HepG2 (cell line): ENCODE data around the gene ATOSB. TPM values are rescaled to one million over a fixed set of nuclear protein-coding genes. Genes with fewer than 3 reads are reported as not detected.

Experiments
- ARID4A ChIP-seq: sonication (generic); formaldehyde crosslinking; IDR thresholded peaks from 2 replicates; pipeline ENCODE4 v1.5.0; 2020; ENCODE audit warnings: mild to moderate bottlenecking, missing genetic modification reagents, borderline replicate concordance
- ATM ChIP-seq: fragments of 450-650 bp; IDR thresholded peaks from 2 replicates; pipeline ENCODE4 v1.7.1; 2017; ENCODE audit warnings: mild to moderate bottlenecking, borderline replicate concordance
- BRF2 ChIP-seq: sonication (generic); formaldehyde crosslinking; IDR thresholded peaks from 2 replicates; pipeline ENCODE4 v1.8.1; 2022; ENCODE audit warnings: mild to moderate bottlenecking, missing genetic modification reagents
- HNRNPK ChIP-seq: fragments of 200-400 bp; formaldehyde crosslinking; IDR thresholded peaks from 2 replicates; pipeline ENCODE4 v1.6.1; 2018; ENCODE audit warnings: low read length, low read depth, moderate library complexity, mild to moderate bottlenecking; ENCODE audit not compliant: poor library complexity, severe bottlenecking
- KDM1A ChIP-seq: IDR thresholded peaks from 2 replicates; pipeline ENCODE4 v1.6.1; 2016; ENCODE audit warnings: missing compliant biosample characterization
- NR2F2 ChIP-seq: IDR thresholded peaks from 2 replicates; pipeline ENCODE4 v1.6.1; 2012; ENCODE audit warnings: low read depth, inconsistent platforms, borderline replicate concordance
- PAX8 ChIP-seq: sonication (generic); formaldehyde crosslinking; IDR thresholded peaks from 2 replicates; pipeline ENCODE4 v1.8.0; 2022; ENCODE audit warnings: mild to moderate bottlenecking, missing genetic modification reagents, borderline replicate concordance
- SAFB2 ChIP-seq: sonication (generic); formaldehyde crosslinking; IDR thresholded peaks from 2 replicates; pipeline ENCODE4 v1.5.1; 2020; ENCODE audit warnings: missing genetic modification reagents, low read depth, mild to moderate bottlenecking, borderline replicate concordance
- SNAI1 ChIP-seq: sonication (generic); formaldehyde crosslinking; IDR thresholded peaks from 2 replicates; pipeline ENCODE4 v1.5.0; 2020; ENCODE audit warnings: mild to moderate bottlenecking, missing genetic modification reagents, borderline replicate concordance
- SRY ChIP-seq: sonication (generic); formaldehyde crosslinking; IDR thresholded peaks from 2 replicates; pipeline ENCODE4 v1.8.0; 2022; ENCODE audit warnings: mild to moderate bottlenecking, missing genetic modification reagents
- TMF1 ChIP-seq: sonication (generic); formaldehyde crosslinking; IDR thresholded peaks from 2 replicates; pipeline ENCODE4 v1.8.1; 2022; ENCODE audit warnings: low read depth, missing genetic modification reagents
- XRCC5 ChIP-seq: fragments of 200-400 bp; formaldehyde crosslinking; optimal IDR thresholded peaks from 2 replicates; pipeline ENCODE3; 2017; ENCODE audit warnings: mild to moderate bottlenecking, low read length
- YY1 ChIP-seq: IDR thresholded peaks from 2 replicates; pipeline ENCODE4 v1.6.1; 2011; ENCODE audit warnings: low read length, low read depth, moderate library complexity, mild to moderate bottlenecking; ENCODE audit not compliant: insufficient read depth, insufficient replicate concordance
- ZNF121 ChIP-seq: sonication (generic); formaldehyde crosslinking; IDR thresholded peaks from 2 replicates; pipeline ENCODE4 v1.5.0; 2020; ENCODE audit warnings: mild to moderate bottlenecking, missing genetic modification reagents
- ZNF563 ChIP-seq: sonication (generic); formaldehyde crosslinking; IDR thresholded peaks from 2 replicates; pipeline ENCODE4 v1.8.0; 2022; ENCODE audit warnings: mild to moderate bottlenecking, moderate library complexity, missing genetic modification reagents
- ZNF670 ChIP-seq: sonication (generic); formaldehyde crosslinking; IDR thresholded peaks from 2 replicates; pipeline ENCODE4 v1.8.0; 2022; ENCODE audit warnings: mild to moderate bottlenecking, missing genetic modification reagents, borderline replicate concordance
- ZSCAN20 ChIP-seq: sonication (generic); formaldehyde crosslinking; IDR thresholded peaks from 2 replicates; pipeline ENCODE4 v1.4.0; 2020; ENCODE audit warnings: missing genetic modification reagents, mild to moderate bottlenecking, borderline replicate concordance
- polyA plus RNA-seq, 8 experiments: library from polyadenylated mRNA; depleted of rRNA in 3 of 8; stranded (reverse) in 7 of 8; unstranded in 1 of 8; fragments of >200 nt; fragmentation: Illumina TruSeq in 4 of 8; extraction: Trizol in 4 of 8; gene quantifications; 2 replicates each; pipeline versions ENCODE4 v1.2.1 to v1.2.3, GENCODE V29; 2011 to 2016; ENCODE audit warnings: low read depth in 4 of 8, missing spikeins in 1 of 8, mixed read lengths in 1 of 8; ENCODE audit not compliant: insufficient read depth in 1 of 8
- total RNA-seq, 5 experiments: library from RNA; depleted of rRNA; stranded (reverse); fragments of >200 nt; fragmentation: Illumina TruSeq; extraction: Trizol; gene quantifications; 2 replicates each; pipeline ENCODE4 v1.2.3, GENCODE V29; 2016; ENCODE audit warnings: low read depth in 1 of 5
- TF ChIP-seq, protein P1 (sequence below): sonication (generic); formaldehyde crosslinking; conservative IDR thresholded peaks from 2 replicates; pipeline ENCODE4 v1.8.0; 2022; ENCODE audit warnings: mild to moderate bottlenecking, moderate library complexity, missing genetic modification reagents
- TF ChIP-seq, protein P2 (sequence below): IDR thresholded peaks from 2 replicates; pipeline ENCODE4 v1.6.1; 2016; ENCODE audit warnings: mild to moderate bottlenecking

ATOSB gene
- total and polyA plus RNA-seq, 2 of the 13 experiments (the other 11 are each of a cell fraction or from before 2014, with no cell fraction given), result 1.9 to 6.4 TPM

DNA sequence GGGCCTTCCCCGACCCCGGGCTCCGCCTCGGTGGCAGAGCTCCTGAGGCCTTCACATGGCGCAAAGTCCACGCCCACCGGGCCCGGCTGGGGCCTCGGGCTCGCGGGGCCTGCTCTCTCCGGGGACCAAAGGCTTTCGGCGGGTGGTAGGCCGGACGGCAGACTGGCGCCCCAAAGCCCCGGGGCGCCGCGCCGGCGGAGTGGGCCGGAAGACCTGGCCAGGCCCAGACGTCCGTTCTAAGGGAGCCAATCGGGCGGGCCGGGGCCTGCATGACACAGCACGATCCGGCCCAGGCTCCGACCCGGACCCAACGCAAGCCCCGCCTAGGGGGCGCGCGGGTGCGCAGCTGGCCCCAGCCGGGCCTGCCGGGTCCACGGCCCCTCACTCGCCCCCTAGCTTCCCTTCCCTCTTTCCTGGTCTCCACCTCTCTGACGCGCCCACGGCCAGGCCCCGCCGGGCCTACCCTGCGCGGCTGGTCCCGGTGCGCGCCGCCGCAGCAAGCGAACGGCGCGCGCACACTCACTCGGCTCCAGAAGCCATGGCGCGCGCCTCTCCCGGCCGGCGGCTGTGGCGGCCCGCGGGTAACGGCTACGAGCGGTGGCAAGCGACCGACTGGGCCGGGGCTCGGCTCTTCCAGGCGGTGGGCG lies 43.7 kb downstream of the ATOSB start (continued):
- TF ChIP-seq, protein P1, sequence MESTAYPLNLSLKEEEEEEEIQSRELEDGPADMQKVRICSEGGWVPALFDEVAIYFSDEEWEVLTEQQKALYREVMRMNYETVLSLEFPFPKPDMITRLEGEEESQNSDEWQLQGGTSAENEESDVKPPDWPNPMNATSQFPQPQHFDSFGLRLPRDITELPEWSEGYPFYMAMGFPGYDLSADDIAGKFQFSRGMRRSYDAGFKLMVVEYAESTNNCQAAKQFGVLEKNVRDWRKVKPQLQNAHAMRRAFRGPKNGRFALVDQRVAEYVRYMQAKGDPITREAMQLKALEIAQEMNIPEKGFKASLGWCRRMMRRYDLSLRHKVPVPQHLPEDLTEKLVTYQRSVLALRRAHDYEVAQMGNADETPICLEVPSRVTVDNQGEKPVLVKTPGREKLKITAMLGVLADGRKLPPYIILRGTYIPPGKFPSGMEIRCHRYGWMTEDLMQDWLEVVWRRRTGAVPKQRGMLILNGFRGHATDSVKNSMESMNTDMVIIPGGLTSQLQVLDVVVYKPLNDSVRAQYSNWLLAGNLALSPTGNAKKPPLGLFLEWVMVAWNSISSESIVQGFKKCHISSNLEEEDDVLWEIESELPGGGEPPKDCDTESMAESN (CRISPR knock-in tag), result peak; percentile 76
- TF ChIP-seq SAFB2 (no peak; the same call in 1 of the 2 replicates), HNRNPK (peak; percentile 95), NR2F2 (no peak), YY1 (peak; percentile 45), XRCC5 (peak; percentile 55), ZNF563 (CRISPR knock-in tag) (peak; percentile 66; the same call in 1 of the 2 replicates), TMF1 (peak; percentile 93; the same call in 1 of the 2 replicates), KDM1A (CRISPR knock-in tag) (no peak), SRY (CRISPR knock-in tag) (peak; percentile 38), SNAI1 (CRISPR knock-in tag) (peak; percentile 90; the same call in 1 of the 2 replicates), ATM (no peak), BRF2 (CRISPR knock-in tag) (peak; percentile 87), ARID4A (CRISPR knock-in tag) (peak; percentile 92), ZSCAN20 (CRISPR knock-in tag) (0 out of 2 replicates have a peak, but pooled peaks have one; percentile 56), PAX8 (CRISPR knock-in tag) (peak; percentile 65; the same call in 1 of the 2 replicates), ZNF670 (CRISPR knock-in tag) (peak; percentile 57; the same call in 1 of the 2 replicates), ZNF121 (CRISPR knock-in tag) (peak; percentile 50; the same call in 1 of the 2 replicates)
- TF ChIP-seq, protein P2, sequence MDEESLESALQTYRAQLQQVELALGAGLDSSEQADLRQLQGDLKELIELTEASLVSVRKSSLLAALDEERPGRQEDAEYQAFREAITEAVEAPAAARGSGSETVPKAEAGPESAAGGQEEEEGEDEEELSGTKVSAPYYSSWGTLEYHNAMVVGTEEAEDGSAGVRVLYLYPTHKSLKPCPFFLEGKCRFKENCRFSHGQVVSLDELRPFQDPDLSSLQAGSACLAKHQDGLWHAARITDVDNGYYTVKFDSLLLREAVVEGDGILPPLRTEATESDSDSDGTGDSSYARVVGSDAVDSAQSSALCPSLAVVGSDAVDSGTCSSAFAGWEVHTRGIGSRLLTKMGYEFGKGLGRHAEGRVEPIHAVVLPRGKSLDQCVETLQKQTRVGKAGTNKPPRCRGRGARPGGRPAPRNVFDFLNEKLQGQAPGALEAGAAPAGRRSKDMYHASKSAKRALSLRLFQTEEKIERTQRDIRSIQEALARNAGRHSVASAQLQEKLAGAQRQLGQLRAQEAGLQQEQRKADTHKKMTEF (CRISPR knock-in tag), result peak; percentile 72; the same call in 1 of the 2 replicates
